OCI-LY7 (cell line): ENCODE results near the gene CRADD. TPM values are rescaled to one million over a fixed set of nuclear protein-coding genes. Genes with fewer than 3 reads are reported as not detected.

Experiments used
- BruUV-seq: library from RNA; stranded (reverse); fragments of 400-500 nt; replicated peaks from 2 replicates; lab custom pipeline; 2021; lab: Mats Ljungman, UMichigan
- CTCF ChIA-PET: fragments of 300-600 bp; sonication (Branson Sonifier 250); formaldehyde crosslinking; loops from one replicate; lab custom pipeline; 2022; ENCODE audit warnings: antibody characterized with exemption; ENCODE audit not compliant: unreplicated experiment; lab: Charles Lee
- POLR2A ChIA-PET: fragments of 300-600 bp; sonication (Branson Sonifier 250); formaldehyde crosslinking; loops from one replicate; lab custom pipeline; 2022; ENCODE audit warnings: antibody characterized with exemption; lab: Charles Lee
- DNase-seq: peaks from one replicate; pipeline ENCODE4 v3.0.0-alpha.2; 2015; ENCODE audit warnings: low spot score
- H2AFZ ChIP-seq: fragments of 200-600 bp; sonication (generic), shearing (Covaris generic); 2 replicates; pipeline ENCODE4 v1.6.1; 2014; ENCODE audit warnings: mild to moderate bottlenecking, antibody characterized with exemption, low read length, moderate library complexity
- H3K27ac ChIP-seq: fragments of 200-600 bp; sonication (generic); 2 replicates; pipeline ENCODE4 v1.5.1; 2014; ENCODE audit warnings: mixed run types, low read depth, mild to moderate bottlenecking, moderate library complexity, low read length, inconsistent platforms; ENCODE audit not compliant: poor library complexity, severe bottlenecking
- H3K36me3 ChIP-seq: fragments of 200-600 bp; sonication (generic); 2 replicates; pipeline ENCODE4 v1.6.1; 2014; ENCODE audit warnings: mild to moderate bottlenecking, antibody characterized with exemption, low read length, moderate library complexity, mixed read lengths; ENCODE audit not compliant: insufficient read depth
- H3K4me1 ChIP-seq: fragments of 200-600 bp; sonication (generic); 2 replicates; pipeline ENCODE4 v1.5.1; 2014; ENCODE audit warnings: mild to moderate bottlenecking, low read length; ENCODE audit not compliant: insufficient read depth, poor library complexity, severe bottlenecking
- H3K4me2 ChIP-seq: fragments of 200-600 bp; sonication (generic); 2 replicates; pipeline ENCODE4 v1.6.1; 2014; ENCODE audit warnings: mild to moderate bottlenecking, low read length
- H3K4me3 ChIP-seq: fragments of 200-600 bp; sonication (generic); 2 replicates; pipeline ENCODE4 v1.5.1; 2014; ENCODE audit warnings: mild to moderate bottlenecking, low read depth, low read length; ENCODE audit not compliant: poor library complexity, severe bottlenecking
- H3K79me2 ChIP-seq: fragments of 200-600 bp; sonication (generic); 2 replicates; pipeline ENCODE4 v1.6.1; 2016; ENCODE audit warnings: low read depth, mild to moderate bottlenecking, low read length, moderate library complexity, mixed read lengths; ENCODE audit not compliant: insufficient read depth
- H3K9me2 ChIP-seq: fragments of 200-600 bp; sonication (generic); 2 replicates; pipeline ENCODE4 v1.6.1; 2016; ENCODE audit warnings: mild to moderate bottlenecking, low read length, mixed read lengths; ENCODE audit not compliant: insufficient read depth
- H3K9me3 ChIP-seq: fragments of 200-600 bp; sonication (generic); 2 replicates; pipeline ENCODE4 v1.6.1; 2014; ENCODE audit warnings: mild to moderate bottlenecking, mixed run types, low read length, mixed read lengths
- H4K20me1 ChIP-seq: fragments of 200-600 bp; sonication (generic); 2 replicates; pipeline ENCODE4 v1.6.1; 2014; ENCODE audit warnings: mild to moderate bottlenecking, antibody characterized with exemption, low read length, moderate library complexity, mixed read lengths; ENCODE audit not compliant: insufficient read depth
- CTCF ChIP-seq: fragments of 200-600 bp; sonication (generic); conservative IDR thresholded peaks from 2 replicates; pipeline ENCODE4 v1.5.1; 2014; ENCODE audit warnings: mild to moderate bottlenecking, antibody characterized with exemption, low read length, moderate library complexity, mixed read lengths
- EZH2phosphoT487 ChIP-seq: fragments of 200-600 bp; sonication (generic); IDR thresholded peaks from 2 replicates; pipeline ENCODE4 v1.6.1; 2018; ENCODE audit warnings: low read depth, borderline replicate concordance, mild to moderate bottlenecking, mixed run types, antibody characterized with exemption, low read length, moderate library complexity, mixed read lengths
- intact Hi-C: fragments of 100-400 bp; cut with micrococcal nuclease; formaldehyde crosslinking; loops from one replicate; pipeline ENCODE4 v1.10.0; 2022; ENCODE audit not compliant: unreplicated experiment
- total RNA-seq, 2 experiments: library from RNA; depleted of rRNA in 1 of 2; stranded (reverse); fragments of >200 nt in 1 of 2; shearing (Covaris generic) in 1 of 2; gene quantifications; 2 replicates each; pipeline ENCODE4 v1.2.3, GENCODE V29; 2014 to 2022

Gene CRADD
- total RNA-seq, 2 experiments from 2014 or later = 10.5 to 16.8 TPM

GRCh38 chr12:93808169-93808899, 131.2 kb downstream of the CRADD start:
- H3K36me3 ChIP-seq = no peaks in the 10 kb centered on the region
- intact Hi-C loops = no loop called here
- CTCF ChIA-PET = no interaction called here

GRCh38 chr12:93812626-93813025, 135.5 kb downstream of the CRADD start:
- Histone ChIP-seq H2AFZ (no peak overlapping the region), H3K27ac (no peak overlapping the region), H3K36me3 (no peaks in the 10 kb centered on the region), H3K4me2 (no peak overlapping the region), H3K4me1 (no peaks in the 10 kb centered on the region), H4K20me1 (no peaks in the 10 kb centered on the region), H3K9me3 (no peaks in the 10 kb centered on the region), H3K79me2 (no peaks in the 10 kb centered on the region), H3K9me2 (no peaks in the 10 kb centered on the region; the same call in 1 of the 2 replicates), H3K4me3 (no peak overlapping the region)
- TF ChIP-seq EZH2phosphoT487 (no peak), CTCF (no peak)
- CTCF ChIA-PET = no interaction called here
- DNase-seq = no peak
- POLR2A ChIA-PET = no interaction called here
- BruUV-seq = no TSS peak
- intact Hi-C loops = no loop called here

More at GRCh38 chr12:93808169-93808899, 131.2 kb downstream of the CRADD start:
- POLR2A ChIA-PET = interaction anchor here (0.7 kb wide), 1 partner anchor 102 kb away, joined by 5 read pairs; no protein-coding TSS in a partner anchor
- DNase-seq = no peak
- Histone ChIP-seq H2AFZ (no peak overlapping the region), H3K79me2 (no peaks in the 10 kb centered on the region), H3K9me2 (no peaks in the 10 kb centered on the region), H3K4me1 (no peaks in the 10 kb centered on the region), H3K27ac (no peak overlapping the region), H3K4me2 (no peak overlapping the region), H3K4me3 (no peak overlapping the region), H3K9me3 (no peaks in the 10 kb centered on the region), H4K20me1 (no peaks in the 10 kb centered on the region)
- no TSS peak for BruUV-seq
- TF ChIP-seq CTCF (no peak), EZH2phosphoT487 (no peak)

- CTCF ChIA-PET = no interaction called here
- no peaks in the 10 kb centered on the region for H3K9me3 ChIP-seq
- H3K4me3 ChIP-seq = no peak overlapping the region
- no TSS peak for BruUV-seq
- intact Hi-C loops = no loop called here
- H3K27ac ChIP-seq = no peak overlapping the region
- H4K20me1 ChIP-seq = no peaks in the 10 kb centered on the region
- TF ChIP-seq EZH2phosphoT487 = no peak
- no peak for TF ChIP-seq CTCF
- no peaks in the 10 kb centered on the region; the same call in 1 of the 2 replicates for H3K9me2 ChIP-seq
- H2AFZ ChIP-seq = no peak overlapping the region
- no peaks in the 10 kb centered on the region for H3K79me2 ChIP-seq
- DNase-seq = no peak
- H3K4me2 ChIP-seq = no peak overlapping the region
- no peaks in the 10 kb centered on the region for H3K4me1 ChIP-seq
- no peaks in the 10 kb centered on the region for H3K36me3 ChIP-seq
- POLR2A ChIA-PET = interaction anchor here (0.6 kb wide), 1 partner anchor 9 kb away, joined by 3 read pairs; no protein-coding TSS in a partner anchor
Measured at GRCh38 chr12:93813186-93813585, 136.0 kb downstream of the CRADD start.
